ENCODE results near the gene MMP20. TPM values are rescaled to one million over a fixed set of nuclear protein-coding genes. Genes with fewer than 3 reads are reported as not detected.

MMP20 gene
- total RNA-seq, 4 donors from 2014 or later, result not detected

DNA sequence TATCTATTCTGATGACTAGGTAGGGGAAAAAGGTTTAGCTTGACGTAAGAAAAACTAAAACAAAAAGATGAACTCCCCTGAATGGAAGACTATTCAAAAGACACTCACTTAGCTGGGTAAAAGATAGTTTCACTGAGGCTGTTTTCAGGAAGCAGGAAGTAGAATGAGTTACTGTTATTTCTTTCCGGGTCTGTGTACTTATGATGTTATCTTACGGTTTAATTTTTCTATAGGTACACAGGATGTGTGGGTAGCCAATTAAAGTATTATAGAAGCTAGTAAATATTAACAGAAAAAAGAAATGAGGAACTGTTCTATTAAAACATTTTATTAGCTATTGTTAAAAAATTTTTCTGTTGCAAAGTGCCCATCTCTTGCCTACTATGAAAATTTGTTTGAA lies 48.8 kb downstream of the MMP20 start:
- 70 to 73% methylated on average over 3 of the region's 3 CpGs for WGBS, 2 donors
- Histone ChIP-seq H3K27me3 (no peaks in the 10 kb centered on the region), H3K36me3 (no peaks in the 10 kb centered on the region), H3K4me3 (no peak overlapping the region), H3K9me3 (no peaks in the 10 kb centered on the region), H3K4me1 (no peaks in the 10 kb centered on the region), H3K27ac (no peak overlapping the region)
- no peak for DNase-seq
- no peak for TF ChIP-seq POLR2A (IDR thresholded peaks at IDR 0.05)
- TF ChIP-seq, protein P1, sequence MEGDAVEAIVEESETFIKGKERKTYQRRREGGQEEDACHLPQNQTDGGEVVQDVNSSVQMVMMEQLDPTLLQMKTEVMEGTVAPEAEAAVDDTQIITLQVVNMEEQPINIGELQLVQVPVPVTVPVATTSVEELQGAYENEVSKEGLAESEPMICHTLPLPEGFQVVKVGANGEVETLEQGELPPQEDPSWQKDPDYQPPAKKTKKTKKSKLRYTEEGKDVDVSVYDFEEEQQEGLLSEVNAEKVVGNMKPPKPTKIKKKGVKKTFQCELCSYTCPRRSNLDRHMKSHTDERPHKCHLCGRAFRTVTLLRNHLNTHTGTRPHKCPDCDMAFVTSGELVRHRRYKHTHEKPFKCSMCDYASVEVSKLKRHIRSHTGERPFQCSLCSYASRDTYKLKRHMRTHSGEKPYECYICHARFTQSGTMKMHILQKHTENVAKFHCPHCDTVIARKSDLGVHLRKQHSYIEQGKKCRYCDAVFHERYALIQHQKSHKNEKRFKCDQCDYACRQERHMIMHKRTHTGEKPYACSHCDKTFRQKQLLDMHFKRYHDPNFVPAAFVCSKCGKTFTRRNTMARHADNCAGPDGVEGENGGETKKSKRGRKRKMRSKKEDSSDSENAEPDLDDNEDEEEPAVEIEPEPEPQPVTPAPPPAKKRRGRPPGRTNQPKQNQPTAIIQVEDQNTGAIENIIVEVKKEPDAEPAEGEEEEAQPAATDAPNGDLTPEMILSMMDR (IDR thresholded peaks at IDR 0.05), result no peak
- intact Hi-C loops (cut with DNase I), result no loop called here

DNA sequence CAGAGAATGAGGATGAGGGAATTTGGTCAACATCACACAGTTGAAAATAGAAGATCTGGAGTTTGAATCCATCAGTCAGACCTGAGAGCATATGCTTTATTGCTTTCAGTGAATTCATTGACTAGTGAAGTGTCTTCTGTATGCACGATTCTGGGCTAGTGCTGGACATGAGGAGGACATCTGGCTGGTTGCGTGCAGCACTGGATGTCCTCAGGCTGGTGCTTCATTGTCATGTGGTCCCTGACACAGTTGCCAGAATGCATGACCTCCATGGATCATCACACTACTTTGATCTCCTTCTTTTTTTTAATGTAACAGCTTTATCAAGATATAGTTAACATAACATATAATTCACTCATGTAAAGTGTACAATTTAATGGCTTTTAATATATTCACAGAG lies 50.1 kb downstream of the MMP20 start:
- intact Hi-C loops (cut with DNase I), result no loop called here
- 81 to 92% methylated on average over 2 of the region's 2 CpGs for WGBS, 2 donors

DNA sequence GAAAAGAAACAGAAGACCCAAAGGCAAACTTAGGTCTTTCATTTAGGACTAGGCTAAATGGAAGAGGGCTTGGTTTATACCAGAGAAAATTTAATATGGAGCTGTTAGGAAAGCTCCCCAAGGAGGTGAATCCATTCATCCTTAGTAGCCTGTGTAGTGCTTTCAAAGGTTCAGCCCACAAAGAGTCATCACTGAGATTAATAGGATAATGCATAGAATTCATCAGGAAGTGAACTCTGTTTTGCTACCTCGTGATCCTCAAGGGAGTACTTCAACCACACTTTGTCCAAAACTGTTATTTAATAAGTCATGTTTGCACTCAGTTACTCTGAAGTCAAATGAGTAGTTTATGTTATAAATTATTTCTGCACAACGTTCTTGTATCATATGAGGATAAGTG lies 51.3 kb downstream of the MMP20 start:
- H3K4me1 ChIP-seq, result no peaks in the 10 kb centered on the region
- intact Hi-C loops (cut with DNase I), result no loop called here
- 10 to 52% methylated on average over 2 of the region's 2 CpGs for WGBS, 2 donors
- TF ChIP-seq, protein P1 (IDR thresholded peaks at IDR 0.05), result no peak
- TF ChIP-seq POLR2A (IDR thresholded peaks at IDR 0.05), result no peak
- no peak for DNase-seq
- H3K27me3 ChIP-seq, result no peaks in the 10 kb centered on the region
- H3K36me3 ChIP-seq, result no peaks in the 10 kb centered on the region
- no peak overlapping the region for H3K4me3 ChIP-seq
- no peaks in the 10 kb centered on the region for H3K9me3 ChIP-seq
- H3K27ac ChIP-seq, result no peak overlapping the region

More for the DNA sequence above, 50.1 kb downstream of the MMP20 start:
- DNase-seq, result no peak
- Histone ChIP-seq H3K27me3 (no peaks in the 10 kb centered on the region), H3K27ac (no peak overlapping the region), H3K4me3 (no peak overlapping the region), H3K36me3 (no peaks in the 10 kb centered on the region), H3K4me1 (no peaks in the 10 kb centered on the region), H3K9me3 (no peaks in the 10 kb centered on the region)
- TF ChIP-seq, protein P1 (IDR thresholded peaks at IDR 0.05), result no peak
- TF ChIP-seq POLR2A (IDR thresholded peaks at IDR 0.05), result no peak

DNA sequence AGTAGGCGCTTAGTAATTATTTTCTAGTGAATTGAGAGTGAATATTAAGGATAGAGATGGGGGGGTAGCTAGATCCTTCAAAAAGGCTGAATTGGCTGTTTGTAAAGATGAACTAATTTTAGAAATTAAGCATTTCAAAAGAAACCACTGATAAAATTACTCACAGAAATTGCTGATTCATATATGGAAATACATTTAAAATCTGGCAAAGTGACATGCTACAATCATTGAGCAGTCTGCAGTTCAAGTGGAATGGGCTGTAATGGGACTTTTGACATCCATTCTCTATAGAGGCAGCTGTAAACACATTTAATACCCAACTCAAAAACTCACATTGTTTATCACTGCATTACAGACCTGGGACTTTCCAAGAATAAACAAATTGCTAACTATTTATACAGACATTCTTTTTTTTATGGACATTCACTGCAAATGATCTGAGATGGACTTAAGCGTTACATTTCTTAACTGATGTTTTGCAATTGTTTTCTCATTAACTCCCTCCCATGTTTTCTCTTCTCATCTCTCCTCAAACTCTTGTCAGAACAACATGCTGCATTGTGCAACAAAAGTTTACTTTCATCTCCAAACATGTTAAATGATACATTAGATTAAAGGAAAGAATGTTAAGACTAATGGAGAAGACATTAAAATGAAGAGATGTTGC lies 52.4 kb downstream of the MMP20 start:
- intact Hi-C loops (cut with DNase I), result no loop called here
- no peak for TF ChIP-seq POLR2A (IDR thresholded peaks at IDR 0.05)
- TF ChIP-seq, protein P1 (IDR thresholded peaks at IDR 0.05), result no peak
- Histone ChIP-seq H3K27me3 (no peaks in the 10 kb centered on the region), H3K36me3 (no peaks in the 10 kb centered on the region), H3K9me3 (no peaks in the 10 kb centered on the region), H3K4me3 (no peak overlapping the region), H3K27ac (no peak overlapping the region), H3K4me1 (no peaks in the 10 kb centered on the region)
- 61 to 73% methylated on average over 1 to 2 of the region's 2 CpGs for WGBS, 2 donors
- DNase-seq, result no peak

DNA sequence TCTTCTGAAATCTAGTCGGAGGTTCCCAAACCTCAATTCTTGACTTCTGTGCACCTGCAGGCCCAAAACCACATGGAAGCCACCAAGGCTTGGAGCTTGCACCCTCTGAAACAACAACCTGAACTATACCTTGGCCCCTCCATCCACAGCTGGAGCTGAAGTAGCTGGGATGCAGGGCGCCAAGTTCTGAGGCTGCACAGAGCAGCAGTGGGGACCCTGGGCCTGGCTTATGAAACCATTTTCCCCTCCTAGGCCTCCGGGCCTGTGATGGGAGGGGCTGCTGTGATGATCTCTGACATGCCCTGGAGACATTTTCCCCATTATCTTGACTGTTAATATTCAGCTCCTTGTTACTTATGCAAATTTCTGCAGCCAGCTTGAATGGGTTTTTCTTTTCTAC lies 56.3 kb downstream of the MMP20 start:
- Histone ChIP-seq H3K27me3 (no peaks in the 10 kb centered on the region), H3K4me1 (peaks cover 0 to 6% (median 0%) of the 10 kb centered on the region in 3 donors), H3K27ac (no peak overlapping the region), H3K9me3 (no peaks in the 10 kb centered on the region), H3K36me3 (no peaks in the 10 kb centered on the region), H3K4me3 (no peak overlapping the region)
- intact Hi-C loops (cut with DNase I), result no loop called here
- TF ChIP-seq POLR2A (IDR thresholded peaks at IDR 0.05), result no peak
- TF ChIP-seq, protein P1 (IDR thresholded peaks at IDR 0.05), result no peak
- DNase-seq, result no peak
- 50 to 76% methylated on average over 2 to 3 of the region's 3 CpGs for WGBS, 2 donors
